Right cardiac atrium (tissue), 5 donors: ENCODE results near the gene PRR5L. TPM values are rescaled to one million over a fixed set of nuclear protein-coding genes. Genes with fewer than 3 reads are reported as not detected.

Experiments
- ATAC-seq, 2 donors: fragments of 200-7000 bp; cut with Tn5 transposase; one replicate each; pipeline versions ENCODE4 v1.8.0 to v1.9.1; 2020; ENCODE audit warnings: moderate library complexity in 2 of 2, mild to moderate bottlenecking in 1 of 2
- DNase-seq, 3 donors: peaks; one replicate each; pipeline ENCODE4 v3.0.0-alpha.2; 2020
- H3K27ac ChIP-seq: one replicate; pipeline ENCODE4 v1.5.1; 2013; ENCODE audit warnings: mild to moderate bottlenecking, low read length, control low read depth, moderate library complexity
- H3K27me3 ChIP-seq: one replicate; pipeline ENCODE4 v1.6.1; 2013; ENCODE audit not compliant: control insufficient read depth, insufficient read depth
- H3K4me1 ChIP-seq: one replicate; pipeline ENCODE4 v1.6.1; 2013; ENCODE audit warnings: low read length; ENCODE audit not compliant: control insufficient read depth, insufficient read depth
- H3K4me3 ChIP-seq: one replicate; pipeline ENCODE4 v1.5.1; 2013; ENCODE audit warnings: low read length, control low read depth
- H3K9me3 ChIP-seq: one replicate; pipeline ENCODE4 v1.6.1; 2013; ENCODE audit warnings: low read length; ENCODE audit not compliant: control insufficient read depth
- WGBS: extraction: QIAGEN DNeasy Blood & Tissue Kit; methylation state at CpG from one replicate; pipeline ENCODE4 v1.1.7; 2013; 5-methylcytosine and 5-hydroxymethylcytosine counted together
- intact Hi-C, 4 donors: fragments of 100-400 bp; cut with DNase I; formaldehyde crosslinking; loops; one replicate each; pipeline versions ENCODE4 v1.11.0 to v1.14.0; 2022 to 2023
- polyA plus RNA-seq: library from polyadenylated mRNA; stranded (reverse); fragments of 200-250 nt; gene quantifications from one replicate; pipeline ENCODE4 v1.2.3, GENCODE V29; 2013
- total RNA-seq, 4 donors: library from RNA; stranded (reverse); fragmentation: NEBNext Ultra II Directional; extraction: Animal tissue kit (Norgen Biotek cat#: 25700); gene quantifications; one replicate each; pipeline ENCODE4 v1.2.1, GENCODE V29; 2021
- donor health status: healthy with polysubstance abuse.
- donor health status: DM: no; HTN: yes; CAD: no.
- donor health status: DM: no; HTN: no; CAD: no.
- donor health status: DM: no; HTN: yes; CAD: no; lungs with severe emphysema.
- donor health status: DM: yes; HTN: yes; CAD: no.

The PRR5L gene
- total and polyA plus RNA-seq, 5 donors: 0.52 to 5.0 (median 2.4) TPM

GRCh38 chr11:36443661-36444060, 147.6 kb downstream of the PRR5L start:
- no peak for DNase-seq
- H3K9me3 ChIP-seq: no peaks in the 10 kb centered on the region

GRCh38 chr11:36446135-36446534, 150.0 kb downstream of the PRR5L start:
- Histone ChIP-seq H3K4me3 (no peak overlapping the region), H3K27ac (no peak overlapping the region), H3K27me3 (no peaks in the 10 kb centered on the region), H3K9me3 (no peaks in the 10 kb centered on the region), H3K4me1 (peaks cover 3% of the 10 kb centered on the region)
- 97% methylated on average over 7 of the region's 7 CpGs for WGBS
- no peak for DNase-seq
- ATAC-seq: no peak
- intact Hi-C loops: no loop called here

More at GRCh38 chr11:36443661-36444060, 147.6 kb downstream of the PRR5L start:
- no peaks in the 10 kb centered on the region for H3K27me3 ChIP-seq
- WGBS: 78% methylated on average over 2 of the region's 2 CpGs
- intact Hi-C loops: no loop called here
- H3K4me1 ChIP-seq: no peaks in the 10 kb centered on the region
- no peak overlapping the region for H3K4me3 ChIP-seq
- no peak for ATAC-seq
- H3K27ac ChIP-seq: no peak overlapping the region

GRCh38 chr11:36447514-36447913, 151.4 kb downstream of the PRR5L start:
- no peaks in the 10 kb centered on the region for H3K27me3 ChIP-seq
- intact Hi-C loops: no loop called here
- no peak overlapping the region for H3K27ac ChIP-seq
- 80% methylated on average over 2 of the region's 2 CpGs for WGBS
- no peak for DNase-seq
- H3K4me3 ChIP-seq: no peak overlapping the region
- peaks cover 6% of the 10 kb centered on the region for H3K4me1 ChIP-seq
- ATAC-seq: no peak
- H3K9me3 ChIP-seq: no peaks in the 10 kb centered on the region

- ATAC-seq (no peak), DNase-seq (no peak)
- 83% methylated on average over 8 of the region's 8 CpGs for WGBS
- Histone ChIP-seq H3K27ac (no peak overlapping the region), H3K27me3 (no peaks in the 10 kb centered on the region), H3K9me3 (no peaks in the 10 kb centered on the region), H3K4me1 (peaks cover 6% of the 10 kb centered on the region), H3K4me3 (no peak overlapping the region)
- intact Hi-C loops: no loop called here
Measured at GRCh38 chr11:36447947-36448346, 151.9 kb downstream of the PRR5L start.

GRCh38 chr11:36449561-36450096, 153.5 kb downstream of the PRR5L start:
- H3K27ac ChIP-seq: no peak overlapping the region
- H3K9me3 ChIP-seq: no peaks in the 10 kb centered on the region
- no peak for ATAC-seq
- no peak for DNase-seq
- 65% methylated on average over 5 of the region's 5 CpGs for WGBS
- H3K4me1 ChIP-seq: peaks cover 6% of the 10 kb centered on the region
- no peak overlapping the region for H3K4me3 ChIP-seq
- intact Hi-C loops: no loop called here
- no peaks in the 10 kb centered on the region for H3K27me3 ChIP-seq

- no peaks in the 10 kb centered on the region for H3K27me3 ChIP-seq
- ATAC-seq (peak in 1 of 2 donors; percentile 34), DNase-seq (no peak)
- peaks cover 6% of the 10 kb centered on the region for H3K4me1 ChIP-seq
- no peak overlapping the region for H3K4me3 ChIP-seq
- H3K27ac ChIP-seq: no peak overlapping the region
- intact Hi-C loops: no loop called here
- WGBS: 50% methylated on average over 3 of the region's 3 CpGs
- no peaks in the 10 kb centered on the region for H3K9me3 ChIP-seq
Measured at GRCh38 chr11:36450110-36450572, 154.1 kb downstream of the PRR5L start.

GRCh38 chr11:36451045-36451444, 155.0 kb downstream of the PRR5L start:
- DNase-seq: no peak
- WGBS: 93% methylated on average over 6 of the region's 6 CpGs
- intact Hi-C loops: no loop called here

GRCh38 chr11:36451681-36452080, 155.6 kb downstream of the PRR5L start:
- ATAC-seq: no peak
- H3K4me1 ChIP-seq: peaks cover 9% of the 10 kb centered on the region
- intact Hi-C loops: no loop called here
- WGBS: 100% methylated on average over 1 of the region's 1 CpG
- H3K27me3 ChIP-seq: no peaks in the 10 kb centered on the region
- no peak overlapping the region for H3K4me3 ChIP-seq
- no peak for DNase-seq
- H3K9me3 ChIP-seq: no peaks in the 10 kb centered on the region
- no peak overlapping the region for H3K27ac ChIP-seq

More at GRCh38 chr11:36451045-36451444, 155.0 kb downstream of the PRR5L start:
- Histone ChIP-seq H3K27ac (no peak overlapping the region), H3K27me3 (no peaks in the 10 kb centered on the region), H3K4me3 (no peak overlapping the region), H3K4me1 (peaks cover 8% of the 10 kb centered on the region), H3K9me3 (no peaks in the 10 kb centered on the region)
- ATAC-seq: no peak

- Histone ChIP-seq H3K27ac (no peak overlapping the region), H3K27me3 (no peaks in the 10 kb centered on the region), H3K4me1 (peaks cover 9% of the 10 kb centered on the region)
Measured at GRCh38 chr11:36452236-36452940, 156.3 kb downstream of the PRR5L start.

GRCh38 chr11:36452961-36453360, 156.9 kb downstream of the PRR5L start:
- WGBS: 15% methylated on average over 1 of the region's 1 CpG
- H3K4me3 ChIP-seq: no peak overlapping the region
- H3K27me3 ChIP-seq: no peaks in the 10 kb centered on the region
- peaks cover 9% of the 10 kb centered on the region for H3K4me1 ChIP-seq
- DNase-seq (no peak), ATAC-seq (no peak)
- H3K27ac ChIP-seq: no peak overlapping the region
- intact Hi-C loops: no loop called here
- no peaks in the 10 kb centered on the region for H3K9me3 ChIP-seq

More at GRCh38 chr11:36452236-36452940, 156.3 kb downstream of the PRR5L start:
- DNase-seq (peak in 2 of 3 donors; percentile 56 to 64), ATAC-seq (no peak)
- intact Hi-C loops: no loop called here
- Histone ChIP-seq H3K9me3 (no peaks in the 10 kb centered on the region), H3K4me3 (no peak overlapping the region)
- 65% methylated on average over 5 of the region's 5 CpGs for WGBS

- H3K27ac ChIP-seq: no peak overlapping the region
- intact Hi-C loops: no loop called here
Measured at GRCh38 chr11:36453678-36454077, 157.6 kb downstream of the PRR5L start.

More at GRCh38 chr11:36453678-36454077, 157.6 kb downstream of the PRR5L start:
- WGBS: 79% methylated on average over 3 of the region's 3 CpGs
- DNase-seq (no peak), ATAC-seq (no peak)
- H3K4me1 ChIP-seq: peaks cover 9% of the 10 kb centered on the region
- H3K9me3 ChIP-seq: no peaks in the 10 kb centered on the region
- H3K27me3 ChIP-seq: no peaks in the 10 kb centered on the region
- H3K4me3 ChIP-seq: no peak overlapping the region
